Neutrophil (primary cell): ENCODE measurements around the gene PPM1F.

Experiments
- H3K27ac ChIP-seq: fragments of 200-600 bp; sonication (generic); 2 replicates; pipeline ENCODE4 v1.5.1; 2016; ENCODE audit warnings: mild to moderate bottlenecking, moderate library complexity
- H3K27me3 ChIP-seq: fragments of 200-600 bp; sonication (generic); 2 replicates; pipeline ENCODE4 v1.6.0; 2016; ENCODE audit warnings: mild to moderate bottlenecking
- H3K36me3 ChIP-seq: fragments of 200-600 bp; sonication (generic); 2 replicates; pipeline ENCODE4 v1.5.1; 2017
- H3K4me1 ChIP-seq, 2 experiments: fragments of 200-600 bp in 1 of 2; sonication (generic) in 1 of 2; 1 replicate in 1 of 2; 2 replicates in 1 of 2; pipeline versions ENCODE4 v1.5.1 to v1.6.1; 2013 to 2016; ENCODE audit warnings: low read depth in 1 of 2, low read length in 1 of 2, mild to moderate bottlenecking in 1 of 2, moderate library complexity in 1 of 2; ENCODE audit not compliant: control insufficient read depth in 1 of 2, insufficient read depth in 1 of 2
- H3K4me3 ChIP-seq, 2 experiments: fragments of 200-600 bp in 1 of 2; sonication (generic) in 1 of 2; 1 replicate in 1 of 2; 2 replicates in 1 of 2; pipeline ENCODE4 v1.5.1; 2013 to 2016; ENCODE audit warnings: low read depth in 1 of 2, low read length in 1 of 2, mild to moderate bottlenecking in 1 of 2, moderate library complexity in 1 of 2
- H3K9me3 ChIP-seq: fragments of 200-600 bp; sonication (generic); 2 replicates; pipeline ENCODE4 v1.5.1; 2016
- CTCF ChIP-seq: fragments of 200-600 bp; sonication (generic); IDR thresholded peaks from 2 replicates; pipeline ENCODE4 v1.5.1; 2016; ENCODE audit warnings: antibody characterized with exemption

The PPM1F gene

DNA sequence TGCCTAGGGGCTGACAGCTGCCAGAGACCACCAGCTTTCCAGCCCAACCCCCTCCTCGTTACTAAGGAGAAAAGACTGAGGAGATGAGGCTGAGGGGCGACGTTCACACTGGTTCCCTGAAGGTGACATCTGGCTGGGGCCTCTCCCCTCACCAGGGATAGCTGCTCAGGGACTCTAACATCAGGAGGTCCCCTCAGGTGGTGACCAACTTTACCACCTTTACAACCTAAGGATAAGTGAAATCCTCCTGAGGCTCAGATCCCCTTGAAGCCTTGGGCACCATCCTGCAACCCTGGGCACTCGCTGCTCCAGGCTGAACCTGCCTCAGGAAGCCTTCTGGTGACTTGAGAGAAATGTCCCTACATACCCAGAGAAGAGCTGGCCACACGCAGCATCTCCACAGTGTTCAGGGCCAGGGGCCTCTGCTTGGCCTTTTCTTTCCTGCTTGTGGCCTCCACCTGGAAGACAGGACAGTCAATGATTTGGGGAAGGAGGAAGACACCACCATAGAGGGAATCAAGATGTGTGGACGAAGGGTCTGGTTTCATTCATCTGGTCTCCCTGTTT lies 12.4 kb upstream of the PPM1F start:
- H3K36me3 ChIP-seq = peaks cover 100% of the 10 kb centered on the region
- H3K27me3 ChIP-seq = no peaks in the 10 kb centered on the region
- no peak overlapping the region for H3K27ac ChIP-seq

DNA sequence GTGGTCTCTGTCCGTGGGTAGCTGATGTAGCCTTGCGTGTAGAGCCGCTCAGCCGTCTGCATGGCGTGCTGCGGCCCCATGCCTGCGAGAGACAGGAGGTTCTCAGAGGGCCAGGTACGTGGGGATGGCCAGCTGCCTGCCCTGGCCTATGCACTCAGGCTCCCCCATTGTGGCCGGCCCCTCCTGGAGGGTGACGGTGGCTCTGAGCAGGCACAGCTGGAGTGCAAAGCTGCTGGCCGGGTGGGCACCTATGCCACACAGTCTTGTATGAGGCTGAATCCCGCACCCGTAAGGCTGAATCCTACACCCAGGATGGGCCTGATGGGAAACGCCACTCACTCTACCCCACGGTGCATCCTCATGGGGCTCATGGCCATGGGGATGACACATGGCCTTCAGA lies 11.6 kb upstream of the PPM1F start:
- H3K4me3 ChIP-seq = no peak overlapping the region
- peaks cover 100% of the 10 kb centered on the region for H3K36me3 ChIP-seq
- H3K27ac ChIP-seq = no peak overlapping the region

More for the DNA sequence above, 12.4 kb upstream of the PPM1F start:
- H3K4me1 ChIP-seq = no peaks in the 10 kb centered on the region
- H3K9me3 ChIP-seq = no peaks in the 10 kb centered on the region
- H3K4me3 ChIP-seq = no peak overlapping the region
- TF ChIP-seq CTCF = no peak

GRCh38 chr22:21963790-21964211 lies 11.2 kb upstream of the PPM1F start:
- Histone ChIP-seq H3K36me3 (peaks cover 100% of the 10 kb centered on the region), H3K4me3 (no peak overlapping the region), H3K9me3 (no peaks in the 10 kb centered on the region), H3K4me1 (no peaks in the 10 kb centered on the region), H3K27me3 (no peaks in the 10 kb centered on the region), H3K27ac (no peak overlapping the region)
- no peak for TF ChIP-seq CTCF

More for the DNA sequence above, 11.6 kb upstream of the PPM1F start:
- no peaks in the 10 kb centered on the region for H3K4me1 ChIP-seq
- H3K9me3 ChIP-seq = no peaks in the 10 kb centered on the region
- H3K27me3 ChIP-seq = no peaks in the 10 kb centered on the region
- TF ChIP-seq CTCF = no peak

- no peaks in the 10 kb centered on the region for H3K4me1 ChIP-seq
- H3K36me3 ChIP-seq = peaks cover 100% of the 10 kb centered on the region
- no peaks in the 10 kb centered on the region for H3K9me3 ChIP-seq
- no peak for TF ChIP-seq CTCF
- no peaks in the 10 kb centered on the region for H3K27me3 ChIP-seq
- H3K27ac ChIP-seq = no peak overlapping the region
- no peak overlapping the region for H3K4me3 ChIP-seq
These were observed 10.6 kb upstream of the PPM1F start for GRCh38 chr22:21963286-21963685.

DNA sequence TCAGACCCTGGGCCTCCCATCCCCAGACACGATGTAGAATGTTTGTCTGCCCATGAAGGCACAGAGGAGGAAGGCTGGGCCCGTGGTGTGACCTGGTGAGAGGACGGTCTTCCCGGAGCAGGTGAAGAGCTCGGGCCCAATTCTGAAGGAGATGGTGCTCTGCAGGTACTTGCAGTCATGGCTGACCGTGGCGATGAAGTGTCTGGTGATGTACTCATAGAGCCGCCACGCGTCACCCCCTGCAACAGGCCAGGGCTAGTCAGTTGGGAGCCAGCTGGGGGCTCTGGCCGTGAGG lies 10.0 kb upstream of the PPM1F start:
- Histone ChIP-seq H3K27ac (no peak overlapping the region), H3K4me3 (no peak overlapping the region), H3K4me1 (no peaks in the 10 kb centered on the region), H3K36me3 (peaks cover 100% of the 10 kb centered on the region), H3K27me3 (no peaks in the 10 kb centered on the region), H3K9me3 (no peaks in the 10 kb centered on the region)
- TF ChIP-seq CTCF = no peak
